DND-41 (cell line): ENCODE results near the gene TPM1.

Source experiments
- EZH2 ChIP-seq: IDR thresholded peaks from 3 replicates; pipeline ENCODE4 v1.6.1; 2012; ENCODE audit warnings: borderline replicate concordance, low read depth, mild to moderate bottlenecking, moderate library complexity, low read length, inconsistent platforms; ENCODE audit not compliant: severe bottlenecking
- TF ChIP-seq, protein P1 (sequence below): IDR thresholded peaks from 2 replicates; pipeline ENCODE4 v1.5.1; 2012; ENCODE audit warnings: borderline replicate concordance, low read length, moderate library complexity, mild to moderate bottlenecking; ENCODE audit not compliant: poor library complexity, severe bottlenecking; ENCODE audit errors: extremely low read depth

DNA sequence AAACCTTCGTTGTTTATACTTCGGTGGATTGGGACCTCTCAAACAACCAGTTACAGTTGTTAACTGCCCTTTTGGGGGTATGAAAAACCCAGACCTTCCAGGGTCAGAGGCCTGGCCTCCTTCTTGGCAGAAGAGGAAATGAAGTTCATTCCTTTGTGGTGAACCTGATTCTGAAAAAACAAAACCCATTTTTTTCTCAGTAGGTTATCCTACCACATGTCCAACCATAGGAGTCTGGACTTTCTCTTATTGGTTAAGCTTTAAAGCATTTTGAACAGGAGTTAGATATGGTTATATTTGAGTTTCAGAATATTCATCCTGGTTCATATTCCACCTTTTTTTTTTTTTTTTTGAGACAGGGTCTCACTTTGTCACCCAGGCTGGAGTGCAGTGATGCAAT is 71.9 kb downstream of the TPM1 start:
- TF ChIP-seq, protein P1, sequence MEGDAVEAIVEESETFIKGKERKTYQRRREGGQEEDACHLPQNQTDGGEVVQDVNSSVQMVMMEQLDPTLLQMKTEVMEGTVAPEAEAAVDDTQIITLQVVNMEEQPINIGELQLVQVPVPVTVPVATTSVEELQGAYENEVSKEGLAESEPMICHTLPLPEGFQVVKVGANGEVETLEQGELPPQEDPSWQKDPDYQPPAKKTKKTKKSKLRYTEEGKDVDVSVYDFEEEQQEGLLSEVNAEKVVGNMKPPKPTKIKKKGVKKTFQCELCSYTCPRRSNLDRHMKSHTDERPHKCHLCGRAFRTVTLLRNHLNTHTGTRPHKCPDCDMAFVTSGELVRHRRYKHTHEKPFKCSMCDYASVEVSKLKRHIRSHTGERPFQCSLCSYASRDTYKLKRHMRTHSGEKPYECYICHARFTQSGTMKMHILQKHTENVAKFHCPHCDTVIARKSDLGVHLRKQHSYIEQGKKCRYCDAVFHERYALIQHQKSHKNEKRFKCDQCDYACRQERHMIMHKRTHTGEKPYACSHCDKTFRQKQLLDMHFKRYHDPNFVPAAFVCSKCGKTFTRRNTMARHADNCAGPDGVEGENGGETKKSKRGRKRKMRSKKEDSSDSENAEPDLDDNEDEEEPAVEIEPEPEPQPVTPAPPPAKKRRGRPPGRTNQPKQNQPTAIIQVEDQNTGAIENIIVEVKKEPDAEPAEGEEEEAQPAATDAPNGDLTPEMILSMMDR = no peak
- TF ChIP-seq EZH2 = no peak
